ENCODE results near the gene AMHR2. TPM values are rescaled to one million over a fixed set of nuclear protein-coding genes. Genes with fewer than 3 reads are reported as not detected.
A peak's percentile ranks its signal among the peaks of the same experiment; 100 is the strongest.
"Not testable (repeated sequence)": the region's sequence is repeated elsewhere in the genome, so short reads cannot be mapped to it uniquely, and the experiment has no call there.

AMHR2 gene
- polyA plus RNA-seq, 3 donors: not detected

DNA sequence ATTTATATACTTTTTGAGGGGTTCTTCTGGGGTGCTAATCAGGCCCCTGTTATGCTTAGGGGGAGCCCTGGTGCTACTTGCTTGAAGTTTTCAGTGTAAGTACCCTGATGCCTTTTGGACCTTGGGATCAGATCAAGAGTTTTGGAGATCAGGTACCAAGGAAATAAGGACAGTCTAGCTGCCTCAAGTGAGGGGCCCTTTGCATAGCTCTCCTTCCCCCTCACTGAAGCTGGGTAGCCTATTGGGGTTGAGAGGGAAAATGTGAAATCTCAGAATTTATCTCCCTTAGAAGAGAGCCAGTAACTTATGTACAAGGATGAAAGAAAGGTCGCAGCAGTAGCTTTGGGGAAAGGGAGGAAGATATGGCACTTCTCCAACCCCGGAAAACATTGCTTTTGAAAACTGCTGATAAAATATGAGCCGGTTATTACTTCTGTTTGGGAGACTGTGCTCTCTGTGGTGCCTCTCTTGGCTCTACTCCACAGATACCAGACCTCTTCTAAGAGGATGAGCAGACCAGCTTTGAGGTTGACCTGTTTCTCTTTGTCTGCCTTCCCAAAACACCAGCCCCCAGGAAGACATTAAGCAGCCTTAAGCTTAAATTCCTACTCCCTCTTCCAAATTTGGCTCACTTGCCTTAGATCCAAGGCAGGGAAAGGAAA lies 8.8 kb upstream of the AMHR2 start:
- WGBS (ENCODE audit: insufficient coverage): no CpG with 5 or more reads among the region's 3 CpGs
- Mint-ChIP-seq H3K27me3 (ENCODE audit: low read depth in 3 of 3) (peaks cover 0 to 1% (median 1%) of the 10 kb centered on the region in 3 donors), H3K9me3 (no peaks in the 10 kb centered on the region), H3K27ac (peak overlapping the region in 5 of 7 donors; percentile 8 to 55 (median 31)), H3K36me3 (peaks cover 38 to 47% of the 10 kb centered on the region in 2 donors), H3K4me1 (peaks cover 45% of the 10 kb centered on the region), H3K4me3 (no peak overlapping the region)
- no peak overlapping the region for H3K4me3 ChIP-seq (replicated peaks in 1 of 3; ENCODE audit: low read depth in 2 of 3, low read length in 3 of 3)
- H2AFZ ChIP-seq (ENCODE audit: insufficient read depth, low read depth, low read length, poor library complexity, severe bottlenecking): no peak overlapping the region
- H4K20me1 ChIP-seq (ENCODE audit: insufficient read depth, low read length): peaks cover 40% of the 10 kb centered on the region
- no peak for DNase-seq
- H3K36me3 ChIP-seq (replicated peaks in 1 of 2; ENCODE audit: control insufficient read depth in 1 of 2, insufficient read depth in 2 of 2, low read length in 2 of 2): peaks cover 30 to 43% of the 10 kb centered on the region in 2 donors
- no peak overlapping the region for H3K9ac ChIP-seq (ENCODE audit: insufficient read depth, low read length, poor library complexity, severe bottlenecking)
- H3K4me1 ChIP-seq (ENCODE audit: control insufficient read depth in 1 of 2, insufficient read depth in 2 of 2, low read length in 2 of 2): peaks cover 17 to 20% of the 10 kb centered on the region in 2 donors
- H3K79me2 ChIP-seq (ENCODE audit: insufficient read depth, low read length): no peaks in the 10 kb centered on the region
- no peak for TF ChIP-seq CTCF (IDR thresholded peaks at IDR 0.05)
- no peak overlapping the region for H3K4me2 ChIP-seq (replicated peaks; ENCODE audit: extremely low read depth, low read length, poor library complexity, severe bottlenecking)
- no peaks in the 10 kb centered on the region for H3K27me3 ChIP-seq (ENCODE audit: control insufficient read depth in 2 of 2, insufficient read depth in 2 of 2, low read length in 2 of 2)
- intact Hi-C loops (cut with micrococcal nuclease): no loop called here
- H3K9me3 ChIP-seq (replicated peaks in 1 of 2; ENCODE audit: control insufficient read depth in 1 of 2, insufficient read depth in 1 of 2, low read length in 2 of 2): no peaks in the 10 kb centered on the region
- H3K27ac ChIP-seq (ENCODE audit: low read depth in 1 of 2, low read length in 2 of 2): peak overlapping the region in 1 of 2 donors; percentile 12

DNA sequence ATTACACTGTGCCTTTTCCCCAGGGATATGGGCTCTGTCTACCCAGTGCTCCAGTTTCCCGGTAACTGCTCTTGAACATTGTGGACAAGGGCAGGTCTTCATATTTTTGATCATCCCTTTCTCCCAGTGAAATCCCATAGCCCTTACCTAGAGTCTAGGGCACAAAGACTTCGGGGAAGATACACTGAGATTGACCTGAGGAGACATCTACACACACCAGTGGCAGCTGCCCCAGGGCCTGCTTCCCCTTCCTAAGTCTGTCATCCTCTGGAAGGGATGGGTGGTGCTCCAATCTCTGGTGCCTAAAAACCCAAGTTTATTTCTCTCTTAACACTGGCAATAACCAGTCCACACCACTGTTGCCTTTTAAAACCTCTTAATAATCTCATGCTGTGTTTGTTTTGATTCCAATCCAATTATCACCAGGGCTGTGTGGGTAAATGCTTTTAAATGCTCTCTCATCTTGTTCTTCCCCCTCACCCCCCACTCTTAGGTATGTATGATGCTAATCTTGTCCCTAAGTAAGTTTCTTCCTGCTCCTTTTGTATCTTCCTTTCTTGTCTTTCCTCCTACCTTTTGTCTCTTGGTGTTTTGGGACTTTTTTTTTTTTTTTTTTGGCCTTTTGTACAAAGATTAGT lies 7.8 kb upstream of the AMHR2 start:
- Mint-ChIP-seq H3K36me3 (peaks cover 31 to 37% of the 10 kb centered on the region in 2 donors), H3K27ac (peak overlapping the region; percentile 1 to 71 (median 55)), H3K4me1 (peaks cover 45% of the 10 kb centered on the region)
- H3K4me3 Mint-ChIP-seq; intact Hi-C loops (cut with micrococcal nuclease); H2AFZ ChIP-seq (ENCODE audit: insufficient read depth, low read depth, low read length, poor library complexity, severe bottlenecking); H3K4me2 ChIP-seq (replicated peaks; ENCODE audit: extremely low read depth, low read length, poor library complexity, severe bottlenecking); H3K27me3 ChIP-seq (ENCODE audit: control insufficient read depth in 2 of 2, insufficient read depth in 2 of 2, low read length in 2 of 2); H3K79me2 ChIP-seq (ENCODE audit: insufficient read depth, low read length); DNase-seq; H3K9me3 ChIP-seq (replicated peaks in 1 of 2; ENCODE audit: control insufficient read depth in 1 of 2, insufficient read depth in 1 of 2, low read length in 2 of 2); H3K4me3 ChIP-seq (replicated peaks in 1 of 3; ENCODE audit: low read depth in 2 of 3, low read length in 3 of 3); H3K9me3 Mint-ChIP-seq; H3K27me3 Mint-ChIP-seq (ENCODE audit: low read depth in 3 of 3); H3K9ac ChIP-seq (ENCODE audit: insufficient read depth, low read length, poor library complexity, severe bottlenecking): not testable (repeated sequence)
- peaks cover 37% of the 10 kb centered on the region for H4K20me1 ChIP-seq (ENCODE audit: insufficient read depth, low read length)
- peaks cover 17 to 20% of the 10 kb centered on the region in 2 donors for H3K4me1 ChIP-seq (ENCODE audit: control insufficient read depth in 1 of 2, insufficient read depth in 2 of 2, low read length in 2 of 2)
- no CpG with 5 or more reads among the region's 2 CpGs for WGBS (ENCODE audit: insufficient coverage)
- H3K27ac ChIP-seq (ENCODE audit: low read depth in 1 of 2, low read length in 2 of 2): peak overlapping the region in 1 of 2 donors; percentile 12
- H3K36me3 ChIP-seq (replicated peaks in 1 of 2; ENCODE audit: control insufficient read depth in 1 of 2, insufficient read depth in 2 of 2, low read length in 2 of 2): peaks cover 27 to 34% of the 10 kb centered on the region in 2 donors

GRCh38 chr12:53417291-53417816 lies 6.3 kb upstream of the AMHR2 start:
- Histone ChIP-seq H3K4me2 (replicated peaks; ENCODE audit: extremely low read depth, low read length, poor library complexity, severe bottlenecking) (peak overlapping the region; percentile 42), H4K20me1 (ENCODE audit: insufficient read depth, low read length) (peaks cover 23% of the 10 kb centered on the region), H3K36me3 (replicated peaks in 1 of 2; ENCODE audit: control insufficient read depth in 1 of 2, insufficient read depth in 2 of 2, low read length in 2 of 2) (peaks cover 15 to 20% of the 10 kb centered on the region in 2 donors), H3K4me1 (ENCODE audit: control insufficient read depth in 1 of 2, insufficient read depth in 2 of 2, low read length in 2 of 2) (peaks cover 21 to 25% of the 10 kb centered on the region in 2 donors), H3K4me3 (replicated peaks in 1 of 3; ENCODE audit: low read depth in 2 of 3, low read length in 3 of 3) (peak overlapping the region in 1 of 3 experiments; percentile 11), H3K27ac (ENCODE audit: low read depth in 1 of 2, low read length in 2 of 2) (peak overlapping the region; percentile 41 to 45)
- peaks cover 18 to 24% of the 10 kb centered on the region in 2 donors for H3K36me3 Mint-ChIP-seq
- H3K9ac ChIP-seq (ENCODE audit: insufficient read depth, low read length, poor library complexity, severe bottlenecking); H3K79me2 ChIP-seq (ENCODE audit: insufficient read depth, low read length); H3K27me3 Mint-ChIP-seq (ENCODE audit: low read depth in 3 of 3); intact Hi-C loops (cut with micrococcal nuclease); H2AFZ ChIP-seq (ENCODE audit: insufficient read depth, low read depth, low read length, poor library complexity, severe bottlenecking); H3K9me3 ChIP-seq (replicated peaks in 1 of 2; ENCODE audit: control insufficient read depth in 1 of 2, insufficient read depth in 1 of 2, low read length in 2 of 2); H3K9me3 Mint-ChIP-seq; H3K27me3 ChIP-seq (ENCODE audit: control insufficient read depth in 2 of 2, insufficient read depth in 2 of 2, low read length in 2 of 2): not testable (repeated sequence)
- WGBS (ENCODE audit: insufficient coverage): 50% methylated on average over 2 of the region's 9 CpGs
- H3K4me3 Mint-ChIP-seq: peak overlapping the region; percentile 48 to 86
- peak; percentile 41 to 60 (median 56) for DNase-seq
- H3K27ac Mint-ChIP-seq: peak overlapping the region; percentile 84 to 95 (median 86)
- H3K4me1 Mint-ChIP-seq: peaks cover 50% of the 10 kb centered on the region

Measured in CD14-positive monocyte (primary cell).